Stimulated activated CD8-positive, alpha-beta memory T cell treated with anti-CD3 and anti-CD28 coated beads, Interleukin-12 subunit alpha, Interleukin-12 subunit beta, amount 100 ng/mL, for 24 hours (primary cell): ENCODE results near the gene TRIM67.
"Not testable (repeated sequence)": the region's sequence is repeated elsewhere in the genome, so short reads cannot be mapped to it uniquely, and the experiment has no call there.

Experiments
- DNase-seq: peaks from one replicate; pipeline ENCODE4 v3.0.0-alpha.2; 2020; ENCODE audit errors: extremely low read depth

The TRIM67 gene

DNA sequence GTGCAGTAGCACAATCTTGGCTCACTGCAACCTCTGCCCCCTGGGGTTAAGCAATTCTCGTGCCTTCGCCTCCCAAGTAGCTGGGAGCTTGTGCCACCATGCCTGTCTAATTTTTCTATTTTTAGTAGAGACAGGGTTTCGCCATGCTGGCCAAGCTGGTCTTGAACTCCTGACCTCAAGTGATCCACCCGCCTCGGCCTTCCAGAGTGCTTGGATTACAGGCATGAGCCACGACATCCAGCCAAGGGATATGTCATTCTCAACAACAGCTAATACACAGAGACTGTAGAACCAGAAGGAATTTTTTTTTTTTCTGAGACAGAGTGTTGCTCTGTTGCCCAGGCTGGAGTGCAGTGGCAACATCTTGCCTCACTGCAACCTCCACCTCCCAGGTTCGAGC lies 3.7 kb upstream of the TRIM67 start:
- DNase-seq = not testable (repeated sequence)

DNA sequence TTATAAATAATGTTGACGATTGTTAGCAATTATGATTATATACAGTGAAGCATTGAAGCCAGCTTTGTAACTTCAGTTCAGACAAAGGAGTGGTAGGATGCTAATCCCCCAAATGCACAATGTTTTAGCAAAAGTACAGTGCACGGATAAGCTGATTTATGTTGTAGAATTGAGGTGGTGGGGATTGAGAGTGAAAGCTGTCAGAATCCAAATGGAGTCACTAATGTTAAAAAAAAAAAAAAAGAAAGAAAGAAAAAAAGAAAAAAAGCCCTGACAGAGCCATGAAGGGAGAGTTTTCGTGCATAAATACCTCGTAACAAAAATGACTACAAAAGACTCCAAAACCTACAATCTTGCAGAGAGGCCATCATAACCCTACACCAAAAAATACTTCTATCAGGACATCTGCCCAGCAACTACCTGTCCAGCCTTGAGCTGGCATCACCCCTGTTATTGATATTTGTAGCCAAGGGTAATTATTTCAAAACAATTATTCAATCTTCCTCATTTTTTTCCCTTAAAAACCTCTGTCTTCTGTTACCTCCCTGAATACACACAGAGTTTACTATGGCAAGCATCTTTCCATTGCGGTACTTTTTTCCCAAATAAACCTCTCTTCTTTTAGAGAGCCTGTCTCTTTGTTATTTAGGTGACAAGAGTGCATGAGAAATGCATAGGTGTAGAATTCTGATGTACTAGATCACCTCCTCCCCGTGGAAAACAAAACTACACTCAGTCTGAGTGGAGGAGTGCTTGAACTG lies 2.5 kb upstream of the TRIM67 start:
- no peak for DNase-seq

DNA sequence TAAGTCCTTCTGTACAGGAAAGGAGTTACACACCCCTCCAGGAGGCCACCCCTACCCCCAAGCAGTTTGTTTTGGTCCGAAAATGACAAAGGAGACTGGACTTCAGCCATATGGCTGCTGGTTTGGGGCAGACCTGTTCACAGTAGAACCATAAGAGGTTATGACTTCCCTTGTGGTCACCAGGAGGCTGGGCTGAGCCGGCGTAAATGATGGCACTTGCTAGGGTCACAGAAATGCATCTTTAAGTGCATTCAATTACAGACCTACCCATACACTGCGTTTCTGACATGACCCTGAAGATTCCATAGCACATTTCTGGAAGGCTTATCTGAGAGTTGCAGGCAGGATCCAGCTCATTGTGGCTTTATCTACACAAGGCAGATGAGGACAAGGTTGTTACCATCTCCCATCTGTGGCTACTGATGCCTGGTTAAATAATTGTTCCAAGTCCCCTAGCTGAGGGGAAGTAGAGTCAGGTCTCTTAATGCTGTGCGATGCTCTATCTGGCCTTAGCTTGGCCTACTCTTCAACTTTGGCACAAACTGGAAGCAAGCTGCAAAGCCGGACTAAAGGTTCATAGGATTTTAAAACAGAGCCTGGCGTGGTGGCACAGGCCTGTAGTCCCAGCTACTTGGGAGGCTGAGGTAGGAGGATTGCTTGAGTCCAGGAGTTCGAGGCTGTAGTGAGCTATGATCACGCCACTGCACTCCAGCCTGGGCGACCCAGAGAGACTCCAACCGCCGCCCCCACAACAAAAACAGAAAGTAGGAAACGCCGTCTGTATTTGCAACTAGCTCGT lies 1.7 kb upstream of the TRIM67 start:
- no peak for DNase-seq

DNA sequence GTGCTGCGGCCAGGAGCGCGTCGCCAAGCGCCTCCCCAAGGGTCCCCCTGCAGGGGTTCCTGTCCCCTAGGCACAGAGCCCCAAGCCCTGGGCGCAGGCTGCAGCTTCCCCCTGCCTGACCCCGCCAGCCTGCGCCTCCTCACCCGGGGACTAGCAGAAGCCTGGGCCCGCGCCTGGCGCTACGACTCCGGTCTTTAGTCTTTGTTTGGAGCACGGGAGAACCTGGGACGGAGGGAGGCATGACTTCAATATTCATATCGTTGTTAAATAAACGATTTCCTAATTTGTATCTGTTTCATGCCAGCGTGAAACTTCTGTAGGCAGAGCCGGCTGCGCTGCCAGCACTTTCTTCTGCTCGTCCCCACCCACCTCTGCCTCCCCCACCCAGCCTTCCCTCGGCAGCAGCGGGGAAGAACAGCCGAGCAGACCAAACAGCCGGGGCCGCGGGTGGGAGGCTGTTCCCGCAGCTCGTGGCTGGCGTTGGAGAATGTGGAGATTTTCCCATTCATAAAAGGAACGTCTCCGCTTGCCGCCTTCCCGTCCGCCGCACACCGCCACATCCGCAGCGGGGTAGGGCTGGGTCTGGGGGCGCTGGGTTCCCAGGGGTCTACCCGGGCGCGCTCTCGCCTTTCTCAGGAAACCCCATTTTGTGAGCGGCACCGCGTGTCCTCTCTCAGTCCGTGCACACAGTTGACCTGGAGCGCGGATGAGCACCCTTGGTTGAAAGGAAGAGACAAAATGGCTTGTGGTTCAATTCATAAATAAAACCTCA lies 777 bp upstream of the TRIM67 start:
- no peak for DNase-seq

DNA sequence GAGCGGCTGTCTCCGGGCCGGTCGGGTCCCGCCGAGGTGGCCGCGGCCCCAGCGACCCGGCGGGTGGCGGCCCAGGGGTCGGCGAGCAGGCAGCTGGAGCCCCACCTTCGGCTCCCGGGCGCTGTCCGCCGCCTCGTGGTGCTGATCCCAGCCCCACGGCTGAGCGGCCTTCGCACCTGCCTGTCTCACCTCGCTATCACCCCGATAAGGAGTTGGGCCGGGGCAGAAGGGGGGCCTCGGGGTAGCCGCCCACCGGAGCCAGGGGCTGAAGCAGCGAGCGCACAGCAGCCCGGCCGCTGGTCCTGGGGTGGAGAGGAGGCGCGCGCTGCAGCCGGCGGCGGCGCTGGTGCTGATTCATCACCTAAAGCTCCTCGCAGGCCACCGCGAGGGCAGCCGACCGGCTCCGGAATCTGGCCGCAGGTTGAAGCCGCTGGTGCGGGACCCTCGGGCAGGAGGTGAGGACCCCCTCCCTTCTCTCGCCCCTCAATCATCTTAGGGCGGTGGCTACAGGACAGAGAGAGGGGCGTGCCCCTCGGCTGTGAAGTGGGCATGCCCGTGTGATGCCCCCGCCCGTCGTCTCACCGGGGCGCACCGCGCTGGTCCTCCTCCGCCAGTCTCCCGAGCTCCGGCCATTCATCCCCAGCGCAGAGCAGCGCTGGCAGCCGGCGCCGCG lies 575 bp downstream of the TRIM67 start:
- DNase-seq = no peak

DNA sequence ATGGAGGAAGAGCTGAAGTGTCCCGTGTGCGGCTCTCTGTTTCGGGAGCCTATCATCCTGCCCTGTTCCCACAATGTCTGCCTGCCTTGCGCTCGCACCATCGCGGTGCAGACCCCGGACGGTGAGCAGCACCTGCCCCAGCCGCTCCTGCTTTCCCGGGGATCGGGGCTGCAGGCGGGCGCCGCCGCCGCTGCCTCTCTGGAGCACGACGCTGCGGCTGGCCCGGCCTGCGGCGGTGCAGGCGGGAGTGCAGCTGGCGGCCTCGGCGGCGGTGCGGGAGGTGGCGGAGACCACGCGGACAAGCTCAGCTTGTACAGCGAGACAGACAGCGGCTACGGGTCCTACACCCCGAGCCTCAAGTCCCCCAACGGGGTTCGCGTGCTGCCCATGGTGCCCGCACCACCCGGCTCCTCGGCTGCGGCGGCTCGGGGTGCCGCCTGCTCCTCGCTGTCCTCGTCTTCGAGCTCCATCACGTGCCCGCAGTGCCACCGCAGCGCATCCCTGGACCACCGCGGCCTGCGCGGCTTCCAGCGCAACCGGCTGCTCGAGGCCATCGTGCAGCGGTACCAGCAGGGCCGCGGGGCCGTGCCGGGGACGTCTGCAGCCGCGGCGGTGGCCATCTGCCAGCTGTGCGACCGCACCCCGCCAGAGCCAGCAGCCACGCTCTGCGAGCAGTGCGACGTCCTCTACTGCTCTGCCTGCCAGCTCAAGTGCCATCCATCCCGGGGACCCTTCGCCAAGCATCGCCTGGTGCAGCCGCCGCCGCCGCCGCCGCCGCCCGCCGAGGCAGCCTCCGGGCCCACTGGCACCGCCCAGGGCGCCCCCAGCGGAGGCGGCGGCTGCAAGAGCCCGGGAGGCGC lies 1.3 kb downstream of the TRIM67 start:
- DNase-seq = no peak

DNA sequence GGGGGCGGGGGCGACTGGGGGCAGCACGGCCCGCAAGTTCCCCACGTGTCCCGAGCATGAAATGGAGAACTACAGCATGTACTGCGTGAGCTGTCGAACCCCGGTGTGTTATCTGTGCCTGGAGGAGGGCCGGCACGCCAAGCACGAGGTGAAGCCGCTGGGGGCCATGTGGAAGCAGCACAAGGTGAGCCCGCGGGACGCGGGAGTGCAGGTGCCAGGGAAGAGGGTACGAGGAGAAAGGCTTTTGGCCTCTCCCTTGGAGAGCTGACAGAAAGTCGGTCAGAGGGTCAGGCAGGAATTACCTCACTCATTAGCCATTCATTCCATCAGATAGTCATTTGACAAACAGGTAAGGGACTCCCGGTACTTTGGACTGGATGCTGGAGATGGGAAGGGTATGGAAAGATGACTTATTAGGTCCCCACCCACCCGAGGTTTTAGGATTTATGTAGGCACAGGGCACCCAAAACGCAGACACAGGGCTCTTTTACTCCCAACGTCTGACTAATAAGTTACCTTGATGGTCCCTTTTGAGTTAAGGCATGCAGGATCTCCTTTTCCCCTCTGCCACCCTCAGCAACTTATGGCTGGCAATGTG lies 2.1 kb downstream of the TRIM67 start:
- DNase-seq = no peak

DNA sequence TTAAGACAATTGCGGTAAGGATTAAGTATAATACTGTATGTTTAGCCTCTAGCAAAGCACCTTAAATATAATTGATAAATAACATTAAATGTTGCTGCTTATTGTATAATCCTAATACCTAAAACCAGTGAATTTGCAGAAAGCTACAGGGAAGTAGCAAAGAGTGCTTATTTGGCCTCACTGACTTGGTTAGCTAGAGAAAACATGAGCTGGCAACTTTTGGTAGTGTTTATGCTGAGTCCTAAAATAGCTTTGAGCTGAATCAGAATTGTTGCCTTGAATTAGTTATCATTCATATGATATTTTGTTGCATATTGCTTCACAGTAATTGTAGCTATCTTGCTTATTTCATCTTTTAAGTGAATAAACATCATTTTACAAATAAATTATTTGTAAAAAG lies 3.5 kb downstream of the TRIM67 start:
- no peak for DNase-seq

DNA sequence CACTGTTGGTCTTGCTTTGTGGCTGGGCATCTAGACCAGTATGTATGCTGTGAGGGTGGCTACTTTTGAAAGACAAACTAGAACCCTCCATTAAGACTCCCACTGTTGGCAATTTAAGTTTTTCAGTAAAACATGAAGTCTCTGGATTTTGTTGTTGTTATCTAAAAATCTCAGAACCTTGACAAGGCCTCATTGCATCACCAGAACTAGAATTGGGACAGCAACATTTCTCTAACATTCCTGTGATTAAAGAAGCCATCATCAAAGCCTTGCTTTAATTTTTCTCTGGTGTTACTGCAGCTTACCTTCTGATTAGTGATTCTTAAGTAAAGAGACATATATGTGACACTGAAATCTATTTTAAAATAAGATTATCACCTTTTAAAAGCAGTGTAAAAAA lies 4.5 kb downstream of the TRIM67 start:
- no peak for DNase-seq

DNA sequence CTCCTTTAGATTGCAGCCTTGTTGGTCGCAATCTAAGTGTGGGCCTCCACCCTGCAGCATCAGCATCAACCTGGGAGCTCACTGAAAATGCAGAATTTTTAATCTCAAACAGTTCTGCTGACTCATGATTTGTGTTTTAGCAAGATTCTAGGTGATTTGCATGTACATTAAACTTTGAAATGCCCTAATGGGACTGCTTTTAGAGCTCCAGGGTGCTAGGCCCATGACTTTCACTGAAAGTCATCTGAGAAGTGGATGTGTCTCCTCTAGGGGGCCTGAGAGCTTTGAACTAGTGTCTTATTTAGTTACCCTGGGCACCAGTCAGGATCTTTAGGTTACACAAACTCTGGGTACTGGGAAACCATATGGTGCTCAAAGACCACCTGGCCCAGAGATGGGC lies 9.0 kb downstream of the TRIM67 start:
- no peak for DNase-seq

DNA sequence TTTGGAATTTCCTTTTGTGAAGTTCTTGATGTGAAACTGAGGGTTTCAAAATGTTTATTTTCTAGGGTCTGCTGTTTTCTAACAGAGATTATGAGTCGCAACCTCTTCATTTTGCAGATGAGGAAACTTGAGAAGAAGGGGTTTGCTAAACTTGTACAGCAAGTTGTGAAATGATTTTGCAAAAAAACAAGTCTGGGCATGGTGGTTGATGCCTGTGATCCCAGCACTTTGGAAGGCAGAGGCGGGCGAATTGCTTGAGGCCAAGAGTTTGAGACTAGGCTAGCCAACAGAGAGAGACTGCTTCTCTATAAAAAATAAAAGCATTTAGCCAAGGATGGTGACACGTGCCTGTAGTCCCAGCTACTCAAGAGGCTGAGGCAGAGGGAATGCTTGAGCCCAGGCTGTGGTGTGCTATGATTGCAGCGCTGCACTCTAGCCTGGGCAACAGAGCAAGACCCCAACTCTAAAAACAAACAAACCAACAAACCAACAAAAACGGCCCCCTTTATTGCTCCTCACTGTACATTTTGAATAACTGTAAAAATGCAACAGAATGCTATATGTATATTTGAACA lies 9.9 kb downstream of the TRIM67 start:
- no peak for DNase-seq

DNA sequence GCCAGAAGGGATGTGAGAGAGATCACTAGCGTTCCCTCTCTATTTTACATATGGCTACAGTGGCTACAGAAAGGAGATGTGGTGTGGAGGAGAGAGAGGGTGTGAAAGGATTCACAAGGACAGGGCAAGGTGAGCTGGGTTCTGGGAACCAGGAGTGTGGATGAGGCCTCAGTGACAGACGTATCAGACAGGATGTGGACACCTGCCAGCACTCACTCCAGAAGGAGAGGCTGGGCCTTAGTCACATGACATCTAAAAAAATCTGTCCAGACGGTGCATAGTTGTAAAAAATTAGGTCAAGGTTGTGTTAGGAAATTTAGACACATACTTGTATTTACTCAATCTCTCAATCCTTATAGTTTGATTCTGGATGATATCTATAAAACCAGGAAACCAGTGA lies 10.6 kb downstream of the TRIM67 start:
- DNase-seq = no peak

DNA sequence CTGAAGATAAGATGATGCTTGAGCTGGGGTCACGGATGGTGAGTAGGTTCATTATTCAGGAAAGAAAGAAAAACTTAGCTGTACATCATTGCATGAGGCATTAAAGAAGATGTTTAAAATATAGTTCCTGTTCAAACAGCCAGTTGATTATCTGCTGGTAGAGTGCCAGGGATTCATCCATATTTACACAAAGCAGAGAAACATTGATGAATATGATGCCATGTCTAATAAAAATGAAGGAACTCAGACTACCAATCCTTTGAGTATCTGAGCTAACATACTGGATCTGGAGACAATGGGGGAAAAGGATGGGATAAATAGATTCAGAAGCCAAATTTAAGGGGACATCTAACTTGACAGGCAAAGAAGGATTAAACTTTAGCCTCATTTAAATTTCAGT lies 14.6 kb downstream of the TRIM67 start:
- no peak for DNase-seq

DNA sequence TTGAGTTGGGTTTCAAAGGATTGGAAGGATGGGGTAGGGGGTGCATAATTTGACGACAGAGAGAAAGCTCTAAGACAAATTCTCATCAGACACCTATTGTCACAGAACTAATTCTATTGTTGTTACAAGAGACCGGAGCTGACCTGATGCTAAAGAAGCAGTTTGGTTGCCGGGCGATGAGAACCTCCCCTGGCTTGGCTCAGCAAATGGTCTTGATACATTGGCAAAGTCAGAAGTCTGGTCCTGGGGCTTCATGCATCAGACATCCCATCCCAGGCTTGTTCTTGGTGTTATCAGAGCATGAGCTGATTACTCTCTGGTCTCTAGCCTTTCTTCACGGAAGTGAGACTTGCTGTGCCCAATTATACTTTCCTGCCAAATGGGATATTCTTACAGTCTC lies 15.4 kb downstream of the TRIM67 start:
- DNase-seq = no peak

DNA sequence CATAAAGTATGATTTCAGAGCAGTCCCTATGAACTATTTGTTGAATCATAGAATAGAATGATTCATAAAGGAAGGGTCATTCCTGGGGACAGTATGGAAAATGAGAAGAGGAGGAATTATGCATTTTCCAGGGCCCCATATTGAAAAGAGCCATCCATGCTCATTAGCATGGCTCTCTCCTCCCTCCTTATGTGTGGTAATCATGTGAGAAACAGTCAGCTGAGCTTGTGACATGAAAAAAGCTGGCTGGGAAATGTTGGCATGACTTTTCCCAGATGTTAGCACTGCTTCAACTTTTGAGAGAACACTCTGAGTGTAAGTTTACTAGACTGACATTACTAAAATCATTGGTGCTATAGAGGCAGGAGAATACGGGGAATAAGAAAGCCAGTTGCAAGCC lies 16.1 kb downstream of the TRIM67 start:
- DNase-seq = no peak

DNA sequence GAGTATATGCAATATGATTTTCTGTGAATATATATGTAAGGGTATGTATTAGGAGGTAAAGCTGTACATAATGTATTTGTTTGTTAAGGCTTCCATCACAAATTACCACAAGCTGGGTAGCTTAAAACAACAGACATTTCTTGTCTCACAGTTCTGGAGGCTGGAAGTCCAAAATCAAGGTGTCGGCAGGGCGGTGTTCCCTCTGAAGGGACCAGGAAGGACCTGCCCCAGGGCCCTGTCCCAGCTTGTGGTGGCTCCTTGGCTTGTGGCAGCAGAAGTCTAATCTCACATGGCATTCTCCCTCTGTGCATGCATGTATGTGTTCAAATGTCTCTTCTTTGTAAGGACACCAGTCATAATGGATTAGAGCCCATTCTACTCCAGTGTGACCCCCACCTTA lies 17.1 kb downstream of the TRIM67 start:
- no peak for DNase-seq

DNA sequence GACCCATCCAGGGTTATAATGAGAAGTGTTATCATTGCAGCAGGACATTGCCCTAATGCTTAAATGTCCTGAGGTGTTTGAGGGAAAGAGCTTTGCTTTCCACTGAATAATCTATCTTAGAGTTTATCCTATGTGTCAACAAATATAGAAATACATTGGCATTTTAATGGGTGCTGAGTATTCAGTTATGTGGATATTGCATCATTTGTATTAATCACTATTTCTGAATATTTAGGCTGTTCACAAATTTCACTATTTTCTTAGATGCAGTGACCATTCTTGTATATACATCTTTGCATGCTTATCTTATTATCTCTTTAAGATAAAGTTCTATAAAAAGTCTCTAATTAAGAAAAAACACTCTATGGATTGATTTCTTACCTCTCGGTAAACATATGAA lies 18.2 kb downstream of the TRIM67 start:
- no peak for DNase-seq

DNA sequence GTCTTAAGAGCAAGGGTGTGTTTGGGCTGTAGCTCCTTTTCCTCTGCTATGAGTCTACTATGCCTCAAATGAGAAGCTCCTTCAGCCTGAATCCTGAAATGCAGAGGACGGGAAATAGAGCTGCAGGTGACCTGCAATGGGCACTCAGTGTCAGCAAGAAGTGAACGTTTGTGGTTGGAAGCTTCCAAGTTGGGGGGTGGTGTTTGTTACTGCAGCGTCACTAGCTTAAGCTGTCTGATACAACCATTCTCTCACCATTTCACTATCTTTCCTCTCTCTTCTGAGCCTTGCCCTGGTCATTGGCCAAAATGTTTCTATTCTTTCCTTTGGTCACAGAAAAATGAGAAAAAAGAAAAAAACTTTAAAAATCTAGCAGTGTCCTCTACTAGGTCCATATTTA lies 19.4 kb downstream of the TRIM67 start:
- DNase-seq = no peak

DNA sequence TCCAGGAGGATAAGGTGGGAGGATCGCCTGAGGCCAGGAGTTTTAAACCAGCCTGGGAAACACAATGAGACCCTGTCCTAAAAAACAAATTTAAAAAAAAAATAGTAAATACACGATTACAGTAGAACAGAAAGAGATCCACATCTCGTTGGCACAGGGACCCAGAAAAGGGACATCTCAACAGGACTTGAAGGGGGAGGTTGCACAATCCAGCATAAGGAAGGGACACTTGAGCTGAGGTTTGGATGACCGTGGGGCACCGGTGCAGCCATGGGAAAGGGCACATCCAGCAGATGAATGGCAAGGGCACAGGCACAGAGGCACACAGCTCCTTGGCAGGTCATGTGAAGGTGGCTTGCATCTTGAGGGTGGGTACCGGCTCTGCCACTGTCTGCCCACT lies 20.5 kb downstream of the TRIM67 start:
- no peak for DNase-seq
